Neuronal stem cell (in vitro differentiated cells): Measurements from ENCODE around the gene METTL9.
A peak's percentile ranks its signal among the peaks of the same experiment; 100 is the strongest.
"Not testable (repeated sequence)": the region's sequence is repeated elsewhere in the genome, so short reads cannot be mapped to it uniquely, and the experiment has no call there.

Experiments
- DNase-seq: peaks from one replicate; pipeline ENCODE4 v3.0.0-alpha.2; 2013; ENCODE audit warnings: low spot score
- H2AFZ ChIP-seq: one replicate; pipeline ENCODE4 v1.6.1; 2013; ENCODE audit warnings: mild to moderate bottlenecking, low read length, inconsistent platforms
- H2AK5ac ChIP-seq: 2 replicates; pipeline ENCODE4 v1.6.1; 2013; ENCODE audit warnings: low read depth, mild to moderate bottlenecking, inconsistent platforms, low read length, moderate library complexity, mixed read lengths
- H2BK120ac ChIP-seq: 2 replicates; pipeline ENCODE4 v1.6.1; 2013; ENCODE audit warnings: low read depth, mild to moderate bottlenecking, inconsistent platforms, low read length, moderate library complexity, mixed read lengths
- H2BK12ac ChIP-seq: one replicate; pipeline ENCODE4 v1.6.1; 2013; ENCODE audit warnings: low read length, inconsistent platforms
- H2BK15ac ChIP-seq: 2 replicates; pipeline ENCODE4 v1.6.1; 2013; ENCODE audit warnings: mild to moderate bottlenecking, low read length, inconsistent platforms, mixed read lengths
- H2BK5ac ChIP-seq: one replicate; pipeline ENCODE4 v1.6.1; 2013; ENCODE audit warnings: inconsistent platforms, mild to moderate bottlenecking, low read length, moderate library complexity
- H3K14ac ChIP-seq: one replicate; pipeline ENCODE4 v1.6.1; 2013; ENCODE audit warnings: low read length, inconsistent platforms
- H3K18ac ChIP-seq: 2 replicates; pipeline ENCODE4 v1.6.1; 2013; ENCODE audit warnings: low read length, inconsistent platforms
- H3K23ac ChIP-seq: 2 replicates; pipeline ENCODE4 v1.6.1; 2013; ENCODE audit warnings: low read depth, mild to moderate bottlenecking, mixed read lengths, low read length, inconsistent platforms; ENCODE audit not compliant: poor library complexity
- H3K27ac ChIP-seq: replicated peaks from 3 replicates; pipeline ENCODE4 v1.5.1; 2013; ENCODE audit warnings: low read length, inconsistent platforms
- H3K27me3 ChIP-seq, 3 experiments: 2 replicates each; pipeline ENCODE4 v1.6.1; 2013; ENCODE audit warnings: low read length in 3 of 3, mild to moderate bottlenecking in 2 of 3, inconsistent platforms in 1 of 3, low read depth in 1 of 3, mixed read lengths in 1 of 3, moderate library complexity in 1 of 3; ENCODE audit not compliant: control insufficient read depth in 3 of 3, insufficient read depth in 3 of 3
- H3K36me3 ChIP-seq, 2 donors: replicated peaks in 1 of 2; 2 replicates each; pipeline ENCODE4 v1.6.1; 2013; ENCODE audit warnings: low read length in 2 of 2; ENCODE audit not compliant: control insufficient read depth in 2 of 2, insufficient read depth in 2 of 2
- H3K4ac ChIP-seq: 2 replicates; pipeline ENCODE4 v1.6.1; 2013; ENCODE audit warnings: inconsistent platforms, mild to moderate bottlenecking, low read length, moderate library complexity
- H3K4me1 ChIP-seq, 2 donors: 1 replicate in 1 of 2; 2 replicates in 1 of 2; pipeline ENCODE4 v1.6.1; 2013; ENCODE audit warnings: low read length in 2 of 2, low read depth in 1 of 2; ENCODE audit not compliant: control insufficient read depth in 2 of 2, insufficient read depth in 1 of 2
- H3K4me2 ChIP-seq: one replicate; pipeline ENCODE4 v1.6.1; 2013; ENCODE audit warnings: mild to moderate bottlenecking, low read length, inconsistent platforms; ENCODE audit not compliant: insufficient read depth, poor library complexity, severe bottlenecking
- H3K4me3 ChIP-seq, 2 donors: 2 replicates each; pipeline ENCODE4 v1.5.1; 2013; ENCODE audit warnings: low read length in 2 of 2, mild to moderate bottlenecking in 2 of 2, inconsistent platforms in 1 of 2, moderate library complexity in 1 of 2
- H3K79me1 ChIP-seq: one replicate; pipeline ENCODE4 v1.6.1; 2013; ENCODE audit warnings: low read depth, mild to moderate bottlenecking, inconsistent platforms, low read length, moderate library complexity
- H3K9ac ChIP-seq: one replicate; pipeline ENCODE4 v1.6.1; 2013; ENCODE audit warnings: mild to moderate bottlenecking, low read depth, low read length, inconsistent platforms; ENCODE audit not compliant: poor library complexity
- H3K9me3 ChIP-seq, 2 donors: replicated peaks in 1 of 2; 2 replicates each; pipeline versions ENCODE3 to v1.6.1; 2013; ENCODE audit warnings: low read length in 2 of 2, mild to moderate bottlenecking in 2 of 2, inconsistent platforms in 1 of 2, low read depth in 1 of 2, mixed read lengths in 1 of 2, moderate library complexity in 1 of 2; ENCODE audit not compliant: control insufficient read depth in 2 of 2, insufficient read depth in 1 of 2
- H4K8ac ChIP-seq: one replicate; pipeline ENCODE4 v1.6.1; 2013; ENCODE audit warnings: low read depth, mild to moderate bottlenecking, inconsistent platforms, low read length, moderate library complexity
- H4K91ac ChIP-seq: one replicate; pipeline ENCODE4 v1.6.1; 2013; ENCODE audit warnings: low read length, low read depth, mild to moderate bottlenecking, inconsistent platforms; ENCODE audit not compliant: poor library complexity
- WGBS, 2 donors: extraction: QIAGEN DNeasy Blood & Tissue Kit; methylation state at CpG; one replicate each; pipeline ENCODE4 v1.1.7; 2013; ENCODE audit warnings: missing lambda C conversion rate in 2 of 2, mixed read lengths in 1 of 2; ENCODE audit not compliant: insufficient read length in 2 of 2, insufficient replicate concordance in 1 of 2; ENCODE audit errors: extremely low coverage in 2 of 2; 5-methylcytosine and 5-hydroxymethylcytosine counted together

Gene METTL9

DNA sequence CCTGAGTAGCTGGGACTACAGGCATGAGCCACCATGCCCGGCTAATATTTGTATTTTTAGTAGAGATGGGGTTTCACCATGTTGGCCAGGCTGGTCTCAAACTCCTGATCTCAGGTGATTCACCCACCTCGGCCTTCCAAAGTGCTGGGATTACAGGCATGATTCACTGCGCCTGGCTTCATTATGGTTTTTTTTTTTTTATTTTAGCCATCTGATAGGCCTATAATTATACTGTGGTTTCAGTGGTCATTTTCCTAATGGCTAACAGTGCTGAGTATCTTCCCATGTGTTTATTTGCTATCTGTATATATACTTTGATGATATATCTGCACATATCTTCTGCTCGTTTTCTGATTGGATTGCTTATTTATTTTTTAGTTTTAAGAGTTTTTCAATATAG, 75.1 kb downstream of the METTL9 start:
- H3K18ac ChIP-seq, H3K27me3 ChIP-seq, H3K36me3 ChIP-seq, H3K9ac ChIP-seq, H3K23ac ChIP-seq, H2BK5ac ChIP-seq, H3K4ac ChIP-seq, H4K8ac ChIP-seq, H3K4me2 ChIP-seq, H3K4me3 ChIP-seq, H3K4me1 ChIP-seq, H2BK12ac ChIP-seq, H2AFZ ChIP-seq, H3K27ac ChIP-seq, H4K91ac ChIP-seq, H3K9me3 ChIP-seq, H2AK5ac ChIP-seq, H2BK15ac ChIP-seq, H3K14ac ChIP-seq, DNase-seq, H2BK120ac ChIP-seq, H3K79me1 ChIP-seq: not testable (repeated sequence)
- WGBS, 2 donors, result no CpG with 5 or more reads among the region's 4 CpGs

DNA sequence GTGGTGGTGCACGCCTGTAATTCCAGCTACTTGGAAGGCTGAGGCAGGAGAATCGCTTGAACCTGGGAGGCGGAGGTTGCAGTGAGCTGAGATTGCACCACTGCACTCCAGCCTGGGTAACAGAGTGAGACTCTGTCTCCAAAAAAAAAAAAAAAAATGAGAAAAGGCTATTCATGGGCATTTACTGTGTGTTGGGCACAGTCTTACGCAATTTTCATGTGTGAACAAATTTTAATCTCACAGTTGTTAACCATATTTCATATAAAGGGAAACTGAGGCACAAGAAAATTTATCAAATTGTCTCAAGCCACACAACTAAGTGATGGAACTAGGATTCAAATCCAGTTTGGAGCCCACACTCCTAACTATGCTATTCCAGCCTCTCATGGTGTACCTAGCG, 81.3 kb downstream of the METTL9 start:
- not testable (repeated sequence) for H2BK5ac ChIP-seq, H2BK120ac ChIP-seq, H3K14ac ChIP-seq, H2AK5ac ChIP-seq, H3K79me1 ChIP-seq, H2AFZ ChIP-seq, H3K4me2 ChIP-seq, H3K36me3 ChIP-seq, H4K91ac ChIP-seq, H4K8ac ChIP-seq, H3K27ac ChIP-seq, H3K4me1 ChIP-seq, H2BK12ac ChIP-seq, H3K27me3 ChIP-seq, H3K4ac ChIP-seq, H3K4me3 ChIP-seq, H3K18ac ChIP-seq, H2BK15ac ChIP-seq, H3K9me3 ChIP-seq, DNase-seq, H3K23ac ChIP-seq, H3K9ac ChIP-seq
- WGBS, 2 donors, result no CpG with 5 or more reads among the region's 5 CpGs

DNA sequence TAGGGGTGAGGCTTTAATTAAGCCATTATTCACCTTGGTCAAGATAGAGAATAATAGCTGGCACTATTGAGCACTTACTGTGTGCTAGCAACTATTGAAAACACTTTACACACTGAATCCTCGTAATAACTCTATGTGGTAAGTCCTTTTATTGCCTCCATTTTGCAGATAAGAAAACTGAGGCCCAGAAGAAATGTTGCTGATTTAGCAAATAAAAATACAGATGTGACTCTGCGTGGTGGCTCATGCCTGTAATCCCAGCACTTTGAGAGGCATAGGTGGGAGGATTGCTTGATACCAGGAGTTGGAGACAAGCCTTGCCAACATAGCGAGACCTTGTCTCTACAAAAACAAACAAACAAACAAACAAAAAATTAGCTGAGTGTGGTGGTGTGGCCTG, 83.8 kb downstream of the METTL9 start:
- WGBS, 2 donors, result no CpG with 5 or more reads among the region's 3 CpGs
- Histone ChIP-seq H3K4me1 (no peaks in the 10 kb centered on the region), H3K27me3 (no peaks in the 10 kb centered on the region), H2BK15ac (no peak overlapping the region), H3K4ac (no peak overlapping the region), H3K36me3 (no peaks in the 10 kb centered on the region), H3K14ac (no peak overlapping the region), H3K4me3 (no peak overlapping the region), H2AFZ (no peak overlapping the region), H2BK120ac (no peak overlapping the region), H3K9ac (peak overlapping the region; percentile 15), H2BK5ac (no peak overlapping the region), H3K9me3 (peaks cover 0 to 2% of the 10 kb centered on the region in 2 donors), H3K27ac (no peak overlapping the region), H4K8ac (no peak overlapping the region), H4K91ac (no peak overlapping the region), H2AK5ac (no peak overlapping the region), H2BK12ac (no peak overlapping the region), H3K4me2 (no peak overlapping the region), H3K18ac (no peak overlapping the region), H3K23ac (no peak overlapping the region), H3K79me1 (no peaks in the 10 kb centered on the region)
- DNase-seq, result no peak

- H2BK120ac ChIP-seq, result no peak overlapping the region
- no peaks in the 10 kb centered on the region for H3K79me1 ChIP-seq
- no peak overlapping the region for H2BK5ac ChIP-seq
- H2AK5ac ChIP-seq, result no peak overlapping the region
- no peak overlapping the region for H2BK15ac ChIP-seq
- no peak overlapping the region for H3K18ac ChIP-seq
- no peak overlapping the region for H3K4me2 ChIP-seq
- H3K9ac ChIP-seq, result no peak overlapping the region
- H3K14ac ChIP-seq, result no peak overlapping the region
- H3K27me3 ChIP-seq, result no peaks in the 10 kb centered on the region
- H3K4me3 ChIP-seq, result no peak overlapping the region
- no CpG with 5 or more reads among the region's 6 CpGs for WGBS, 2 donors
- no peak overlapping the region for H3K27ac ChIP-seq
- DNase-seq, result no peak
- no peak overlapping the region for H4K8ac ChIP-seq
- H2BK12ac ChIP-seq, result no peak overlapping the region
- no peaks in the 10 kb centered on the region for H3K4me1 ChIP-seq
- H3K23ac ChIP-seq, result no peak overlapping the region
- H2AFZ ChIP-seq, result no peak overlapping the region
- peaks cover 0 to 2% of the 10 kb centered on the region in 2 donors for H3K9me3 ChIP-seq
- H4K91ac ChIP-seq, result no peak overlapping the region
- no peaks in the 10 kb centered on the region for H3K36me3 ChIP-seq
- H3K4ac ChIP-seq, result no peak overlapping the region
Observed at GRCh38 chr16:21684199-21684598, 84.8 kb downstream of the METTL9 start.
